Measurements from ENCODE around the gene AP5S1. TPM values are rescaled to one million over a fixed set of nuclear protein-coding genes. Genes with fewer than 3 reads are reported as not detected.

The AP5S1 gene
- total RNA-seq, 1 experiment from 2014 or later, result 17.7 TPM

GRCh38 chr20:3854462-3854871, 34.1 kb downstream of the AP5S1 start:
- no peak overlapping the region for H3K27ac ChIP-seq
- H3K36me3 ChIP-seq, result peaks cover 44% of the 10 kb centered on the region
- no peaks in the 10 kb centered on the region for H3K4me1 ChIP-seq (replicated peaks)
- no peak for DNase-seq (ENCODE audit: low read depth in 1 of 2, low spot score in 2 of 2)
- no peaks in the 10 kb centered on the region for H3K9me3 ChIP-seq (replicated peaks)
- no peak overlapping the region for H3K4me3 ChIP-seq
- no peaks in the 10 kb centered on the region for H3K27me3 ChIP-seq (replicated peaks)

GRCh38 chr20:3857405-3857804, 37.1 kb downstream of the AP5S1 start:
- Histone ChIP-seq H3K9me3 (replicated peaks) (no peaks in the 10 kb centered on the region), H3K27me3 (replicated peaks) (no peaks in the 10 kb centered on the region), H3K27ac (no peak overlapping the region), H3K4me3 (no peak overlapping the region), H3K4me1 (replicated peaks) (no peaks in the 10 kb centered on the region), H3K36me3 (peaks cover 67% of the 10 kb centered on the region)
- no peak for DNase-seq (ENCODE audit: low read depth in 1 of 2, low spot score in 2 of 2)

GRCh38 chr20:3858689-3859088, 38.3 kb downstream of the AP5S1 start:
- peaks cover 80% of the 10 kb centered on the region for H3K36me3 ChIP-seq
- H3K27me3 ChIP-seq (replicated peaks), result no peaks in the 10 kb centered on the region
- no peak for DNase-seq (ENCODE audit: low read depth in 1 of 2, low spot score in 2 of 2)
- no peak overlapping the region for H3K27ac ChIP-seq
- no peaks in the 10 kb centered on the region for H3K9me3 ChIP-seq (replicated peaks)
- H3K4me1 ChIP-seq (replicated peaks), result no peaks in the 10 kb centered on the region
- no peak overlapping the region for H3K4me3 ChIP-seq

GRCh38 chr20:3861191-3861590, 40.8 kb downstream of the AP5S1 start:
- Histone ChIP-seq H3K4me3 (no peak overlapping the region), H3K4me1 (replicated peaks) (no peaks in the 10 kb centered on the region), H3K9me3 (replicated peaks) (no peaks in the 10 kb centered on the region), H3K36me3 (peaks cover 89% of the 10 kb centered on the region), H3K27me3 (replicated peaks) (no peaks in the 10 kb centered on the region), H3K27ac (no peak overlapping the region)
- DNase-seq (ENCODE audit: low read depth in 1 of 2, low spot score in 2 of 2), result no peak

- no peaks in the 10 kb centered on the region for H3K4me1 ChIP-seq (replicated peaks)
- no peak overlapping the region for H3K4me3 ChIP-seq
- H3K36me3 ChIP-seq, result peaks cover 89% of the 10 kb centered on the region
- H3K27me3 ChIP-seq (replicated peaks), result no peaks in the 10 kb centered on the region
- no peaks in the 10 kb centered on the region for H3K9me3 ChIP-seq (replicated peaks)
- no peak for DNase-seq (ENCODE audit: low read depth in 1 of 2, low spot score in 2 of 2)
- no peak overlapping the region for H3K27ac ChIP-seq
Observed at GRCh38 chr20:3862333-3862732, 42.0 kb downstream of the AP5S1 start.

GRCh38 chr20:3863317-3863716, 43.0 kb downstream of the AP5S1 start:
- Histone ChIP-seq H3K9me3 (replicated peaks) (no peaks in the 10 kb centered on the region), H3K4me3 (no peak overlapping the region), H3K36me3 (peaks cover 89% of the 10 kb centered on the region), H3K27me3 (replicated peaks) (no peaks in the 10 kb centered on the region), H3K27ac (no peak overlapping the region), H3K4me1 (replicated peaks) (no peaks in the 10 kb centered on the region)
- no peak for DNase-seq (ENCODE audit: low read depth in 1 of 2, low spot score in 2 of 2)

GRCh38 chr20:3864518-3864917, 44.2 kb downstream of the AP5S1 start:
- peaks cover 89% of the 10 kb centered on the region for H3K36me3 ChIP-seq

GRCh38 chr20:3865152-3865886, 45.0 kb downstream of the AP5S1 start:
- Histone ChIP-seq H3K27ac (no peak overlapping the region), H3K27me3 (replicated peaks) (no peaks in the 10 kb centered on the region), H3K4me1 (replicated peaks) (no peaks in the 10 kb centered on the region), H3K36me3 (peaks cover 88% of the 10 kb centered on the region), H3K9me3 (replicated peaks) (no peaks in the 10 kb centered on the region), H3K4me3 (no peak overlapping the region)
- no peak for DNase-seq (ENCODE audit: low read depth in 1 of 2, low spot score in 2 of 2)

More at GRCh38 chr20:3864518-3864917, 44.2 kb downstream of the AP5S1 start:
- Histone ChIP-seq H3K9me3 (replicated peaks) (no peaks in the 10 kb centered on the region), H3K4me3 (no peak overlapping the region), H3K27me3 (replicated peaks) (no peaks in the 10 kb centered on the region), H3K4me1 (replicated peaks) (no peaks in the 10 kb centered on the region), H3K27ac (no peak overlapping the region)
- DNase-seq (ENCODE audit: low read depth in 1 of 2, low spot score in 2 of 2), result no peak

GRCh38 chr20:3865887-3866407, 45.6 kb downstream of the AP5S1 start:
- H3K4me1 ChIP-seq (replicated peaks), result no peaks in the 10 kb centered on the region
- no peak overlapping the region for H3K27ac ChIP-seq
- no peaks in the 10 kb centered on the region for H3K9me3 ChIP-seq (replicated peaks)
- no peak overlapping the region for H3K4me3 ChIP-seq
- DNase-seq (ENCODE audit: low read depth in 1 of 2, low spot score in 2 of 2), result no peak
- no peaks in the 10 kb centered on the region for H3K27me3 ChIP-seq (replicated peaks)
- H3K36me3 ChIP-seq, result peaks cover 88% of the 10 kb centered on the region

- no peak overlapping the region for H3K27ac ChIP-seq
- no peaks in the 10 kb centered on the region for H3K27me3 ChIP-seq (replicated peaks)
- no peak overlapping the region for H3K4me3 ChIP-seq
- no peaks in the 10 kb centered on the region for H3K9me3 ChIP-seq (replicated peaks)
- H3K4me1 ChIP-seq (replicated peaks), result no peaks in the 10 kb centered on the region
- no peak for DNase-seq (ENCODE audit: low read depth in 1 of 2, low spot score in 2 of 2)
- H3K36me3 ChIP-seq, result peaks cover 88% of the 10 kb centered on the region
Observed at GRCh38 chr20:3866464-3866863, 46.1 kb downstream of the AP5S1 start.

- Histone ChIP-seq H3K36me3 (peaks cover 86% of the 10 kb centered on the region), H3K4me1 (replicated peaks) (no peaks in the 10 kb centered on the region), H3K27ac (no peak overlapping the region), H3K27me3 (replicated peaks) (no peaks in the 10 kb centered on the region), H3K9me3 (replicated peaks) (no peaks in the 10 kb centered on the region), H3K4me3 (no peak overlapping the region)
- no peak for DNase-seq (ENCODE audit: low read depth in 1 of 2, low spot score in 2 of 2)
Observed at GRCh38 chr20:3867802-3868201, 47.5 kb downstream of the AP5S1 start.

GRCh38 chr20:3869839-3870634, 49.7 kb downstream of the AP5S1 start:
- peaks cover 77% of the 10 kb centered on the region for H3K36me3 ChIP-seq
- no peak overlapping the region for H3K4me3 ChIP-seq
- no peak overlapping the region for H3K27ac ChIP-seq
- H3K27me3 ChIP-seq (replicated peaks), result no peaks in the 10 kb centered on the region
- no peak for DNase-seq (ENCODE audit: low read depth in 1 of 2, low spot score in 2 of 2)
- no peaks in the 10 kb centered on the region for H3K4me1 ChIP-seq (replicated peaks)
- H3K9me3 ChIP-seq (replicated peaks), result no peaks in the 10 kb centered on the region

GRCh38 chr20:3871550-3872265, 51.4 kb downstream of the AP5S1 start:
- Histone ChIP-seq H3K4me3 (no peak overlapping the region), H3K27me3 (replicated peaks) (no peaks in the 10 kb centered on the region), H3K4me1 (replicated peaks) (no peaks in the 10 kb centered on the region), H3K9me3 (replicated peaks) (no peaks in the 10 kb centered on the region), H3K36me3 (peaks cover 69% of the 10 kb centered on the region), H3K27ac (no peak overlapping the region)
- DNase-seq (ENCODE audit: low read depth in 1 of 2, low spot score in 2 of 2), result no peak

- Histone ChIP-seq H3K27ac (no peak overlapping the region), H3K36me3 (peaks cover 54% of the 10 kb centered on the region), H3K9me3 (replicated peaks) (no peaks in the 10 kb centered on the region), H3K4me3 (no peak overlapping the region), H3K4me1 (replicated peaks) (no peaks in the 10 kb centered on the region), H3K27me3 (replicated peaks) (no peaks in the 10 kb centered on the region)
- DNase-seq (ENCODE audit: low read depth in 1 of 2, low spot score in 2 of 2), result no peak
Observed at GRCh38 chr20:3873507-3873906, 53.2 kb downstream of the AP5S1 start.
